ENCODE data around the gene CEACAM19.

The CEACAM19 gene

DNA sequence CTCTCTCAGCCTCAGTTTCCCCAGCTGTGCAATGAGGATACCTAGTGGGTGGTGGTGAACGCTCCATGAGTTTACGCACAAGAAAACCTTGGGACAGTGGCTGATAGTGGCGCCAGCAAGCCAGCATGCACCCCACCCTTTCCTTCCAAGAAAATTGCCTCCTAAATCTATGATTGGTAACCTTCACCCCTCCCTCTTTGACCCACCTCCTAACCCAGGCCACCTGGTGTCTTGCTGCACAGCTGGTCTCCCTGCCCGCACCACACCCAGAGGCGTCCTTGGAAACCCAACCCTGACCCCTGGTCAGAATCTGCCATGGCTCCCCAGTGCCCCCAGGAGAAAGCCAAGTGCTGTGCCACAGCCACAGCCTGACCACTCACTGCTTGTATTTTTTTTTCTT, 54.4 kb downstream of the CEACAM19 start:
- Histone ChIP-seq H3K27ac (no peak overlapping the region), H3K4me3 (no peak overlapping the region)
- no peak for DNase-seq (ENCODE audit: low spot score)
- TF ChIP-seq, protein P1, sequence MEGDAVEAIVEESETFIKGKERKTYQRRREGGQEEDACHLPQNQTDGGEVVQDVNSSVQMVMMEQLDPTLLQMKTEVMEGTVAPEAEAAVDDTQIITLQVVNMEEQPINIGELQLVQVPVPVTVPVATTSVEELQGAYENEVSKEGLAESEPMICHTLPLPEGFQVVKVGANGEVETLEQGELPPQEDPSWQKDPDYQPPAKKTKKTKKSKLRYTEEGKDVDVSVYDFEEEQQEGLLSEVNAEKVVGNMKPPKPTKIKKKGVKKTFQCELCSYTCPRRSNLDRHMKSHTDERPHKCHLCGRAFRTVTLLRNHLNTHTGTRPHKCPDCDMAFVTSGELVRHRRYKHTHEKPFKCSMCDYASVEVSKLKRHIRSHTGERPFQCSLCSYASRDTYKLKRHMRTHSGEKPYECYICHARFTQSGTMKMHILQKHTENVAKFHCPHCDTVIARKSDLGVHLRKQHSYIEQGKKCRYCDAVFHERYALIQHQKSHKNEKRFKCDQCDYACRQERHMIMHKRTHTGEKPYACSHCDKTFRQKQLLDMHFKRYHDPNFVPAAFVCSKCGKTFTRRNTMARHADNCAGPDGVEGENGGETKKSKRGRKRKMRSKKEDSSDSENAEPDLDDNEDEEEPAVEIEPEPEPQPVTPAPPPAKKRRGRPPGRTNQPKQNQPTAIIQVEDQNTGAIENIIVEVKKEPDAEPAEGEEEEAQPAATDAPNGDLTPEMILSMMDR (IDR thresholded peaks at IDR 0.05) = no peak

GRCh38 chr19:44726465-44726864, 55.2 kb downstream of the CEACAM19 start:
- H3K27ac ChIP-seq = no peak overlapping the region
- TF ChIP-seq, protein P1 (IDR thresholded peaks at IDR 0.05) = no peak
- DNase-seq (ENCODE audit: low spot score) = no peak
- H3K4me3 ChIP-seq = no peak overlapping the region

GRCh38 chr19:44728178-44728577, 56.9 kb downstream of the CEACAM19 start:
- no peak overlapping the region for H3K27ac ChIP-seq
- no peak for DNase-seq (ENCODE audit: low spot score)
- H3K4me3 ChIP-seq = no peak overlapping the region
- TF ChIP-seq, protein P1 (IDR thresholded peaks at IDR 0.05) = no peak

- H3K27ac ChIP-seq = no peak overlapping the region
- no peak overlapping the region for H3K4me3 ChIP-seq
- TF ChIP-seq, protein P1 (IDR thresholded peaks at IDR 0.05) = no peak
- DNase-seq (ENCODE audit: low spot score) = no peak
Observed at GRCh38 chr19:44729516-44730033, 58.3 kb downstream of the CEACAM19 start.

- TF ChIP-seq, protein P1 (IDR thresholded peaks at IDR 0.05) = no peak
- DNase-seq (ENCODE audit: low spot score) = no peak
- Histone ChIP-seq H3K27ac (no peak overlapping the region), H3K4me3 (no peak overlapping the region)
Observed at GRCh38 chr19:44731081-44731480, 59.8 kb downstream of the CEACAM19 start.

DNA sequence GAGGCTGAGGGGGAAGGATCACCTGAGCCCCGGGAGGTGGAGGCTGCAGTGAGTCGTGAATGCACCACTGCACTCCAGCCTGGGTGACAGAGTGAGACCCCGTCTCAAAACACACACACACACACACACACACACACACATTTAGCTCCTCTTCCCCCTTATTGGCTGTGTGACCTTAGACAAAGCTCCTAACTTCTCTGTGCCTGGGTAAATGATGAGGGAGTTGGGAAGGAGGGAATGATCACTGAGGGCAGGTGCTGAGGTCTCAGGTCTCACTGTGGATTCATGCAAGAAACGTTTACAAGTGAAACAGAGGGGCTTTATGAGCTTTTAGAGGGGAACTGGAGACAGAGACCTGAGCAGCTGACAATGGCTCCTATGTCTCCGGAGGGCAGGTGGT, 60.3 kb downstream of the CEACAM19 start:
- TF ChIP-seq, protein P1 (IDR thresholded peaks at IDR 0.05) = no peak
- Histone ChIP-seq H3K4me3 (no peak overlapping the region), H3K27ac (no peak overlapping the region)
- no peak for DNase-seq (ENCODE audit: low spot score)

DNA sequence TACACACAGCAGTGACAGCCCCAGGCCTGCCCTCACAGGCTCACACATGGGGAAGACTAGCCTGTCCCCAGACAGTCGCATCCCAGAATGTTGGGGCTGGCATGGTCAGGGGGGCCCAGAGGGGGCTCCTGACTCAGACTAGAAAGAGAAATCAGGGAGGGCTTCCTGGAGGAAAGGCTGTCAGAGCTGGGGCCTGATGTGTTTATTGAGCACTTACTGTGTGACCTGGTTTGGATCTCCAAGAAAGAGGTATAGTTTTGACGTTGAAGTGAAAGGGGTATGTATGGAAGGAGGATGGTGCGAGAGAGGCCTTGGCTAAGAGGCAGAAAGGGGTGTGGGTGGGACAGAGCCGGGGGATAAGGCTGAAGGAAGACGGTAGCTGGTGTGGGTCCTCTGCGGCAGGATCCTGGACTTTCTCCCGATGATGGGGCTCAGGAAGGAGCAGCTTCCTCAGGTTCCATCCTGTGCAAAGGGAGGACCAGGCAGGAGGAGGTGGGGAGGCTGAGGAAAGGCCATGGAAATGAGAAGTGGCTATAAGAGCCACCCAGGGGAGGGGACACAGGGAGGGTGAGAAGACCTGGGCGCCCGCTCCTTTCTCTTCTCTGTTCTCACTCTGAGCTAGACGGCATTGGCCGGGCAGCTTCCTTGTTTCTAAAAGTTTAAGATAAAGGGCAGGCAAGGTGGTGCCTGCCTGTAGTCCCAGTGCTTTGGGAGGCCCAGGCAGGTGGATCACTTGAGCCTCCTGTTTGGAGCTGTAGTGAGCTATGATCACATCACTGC, 61.1 kb downstream of the CEACAM19 start:
- DNase-seq (ENCODE audit: low spot score) = no peak
- Histone ChIP-seq H3K4me3 (no peak overlapping the region), H3K27ac (no peak overlapping the region)
- TF ChIP-seq, protein P1 (IDR thresholded peaks at IDR 0.05) = no peak
